Aorta (tissue), 5 donors: ENCODE data around the gene CFAP46. TPM values are rescaled to one million over a fixed set of nuclear protein-coding genes. Genes with fewer than 3 reads are reported as not detected.
A peak's percentile ranks its signal among the peaks of the same experiment; 100 is the strongest.

Experiments used
- ATAC-seq: fragments of 200-7000 bp; cut with Tn5 transposase; one replicate; pipeline ENCODE4 v1.9.1; 2022; ENCODE audit warnings: moderate library complexity; ENCODE audit not compliant: low FRiP score
- DNase-seq, 2 donors: peaks; one replicate each; pipeline ENCODE4 v3.0.0-alpha.2; 2020
- H3K27ac ChIP-seq, 2 donors: one replicate each; pipeline ENCODE4 v1.5.1; 2013; ENCODE audit warnings: low read length in 2 of 2, mild to moderate bottlenecking in 2 of 2, moderate library complexity in 2 of 2, control low read depth in 1 of 2, inconsistent platforms in 1 of 2, low read depth in 1 of 2
- H3K27me3 ChIP-seq, 2 donors: one replicate each; pipeline ENCODE4 v1.6.1; 2013; ENCODE audit warnings: control low read depth in 1 of 2, low read length in 1 of 2, mild to moderate bottlenecking in 1 of 2, moderate library complexity in 1 of 2; ENCODE audit not compliant: insufficient read depth in 2 of 2, control insufficient read depth in 1 of 2
- H3K36me3 ChIP-seq, 2 donors: one replicate each; pipeline ENCODE4 v1.6.1; 2013; ENCODE audit warnings: control low read depth in 1 of 2, low read length in 1 of 2, mild to moderate bottlenecking in 1 of 2; ENCODE audit not compliant: insufficient read depth in 2 of 2, control insufficient read depth in 1 of 2
- H3K4me1 ChIP-seq, 2 donors: one replicate each; pipeline ENCODE4 v1.6.1; 2013; ENCODE audit warnings: low read length in 2 of 2, control low read depth in 1 of 2, mild to moderate bottlenecking in 1 of 2, moderate library complexity in 1 of 2; ENCODE audit not compliant: insufficient read depth in 2 of 2, control insufficient read depth in 1 of 2
- H3K4me3 ChIP-seq, 2 donors: one replicate each; pipeline ENCODE4 v1.5.1; 2013; ENCODE audit warnings: low read length in 2 of 2, control low read depth in 1 of 2, mild to moderate bottlenecking in 1 of 2
- H3K9me3 ChIP-seq: one replicate; pipeline ENCODE4 v1.6.1; 2013; ENCODE audit warnings: mild to moderate bottlenecking, low read length; ENCODE audit not compliant: control insufficient read depth
- WGBS, 2 donors: extraction: QIAGEN DNeasy Blood & Tissue Kit; methylation state at CpG; one replicate each; pipeline ENCODE4 v1.1.7; 2013; 5-methylcytosine and 5-hydroxymethylcytosine counted together
- intact Hi-C, 2 donors: fragments of 100-400 bp; cut with DNase I; formaldehyde crosslinking; loops; one replicate each; pipeline versions ENCODE4 v1.14.2 to v1.15.0; 2022
- polyA plus RNA-seq, 2 donors: library from polyadenylated mRNA; stranded (reverse); fragments of 200-250 nt; gene quantifications; one replicate each; pipeline ENCODE4 v1.2.3, GENCODE V29; 2013
- total RNA-seq, 2 donors: library from RNA; stranded (reverse); fragmentation: NEBNext Ultra II Directional; extraction: Animal tissue kit (Norgen Biotek cat#: 25700); gene quantifications; one replicate each; pipeline ENCODE4 v1.2.1, GENCODE V29; 2021
- donor health status: healthy with polysubstance abuse.
- donor health status: Bipolar disorder and iron deficiency.
- donor health status: DM: no; HTN: no; CAD: no.
- donor health status: DM: no; HTN: no; CAD: no.
- donor health status: DM: yes; HTN: yes; CAD: no.

CFAP46 gene
- total and polyA plus RNA-seq, 4 donors, result 0.42 TPM; not detected in 3

DNA sequence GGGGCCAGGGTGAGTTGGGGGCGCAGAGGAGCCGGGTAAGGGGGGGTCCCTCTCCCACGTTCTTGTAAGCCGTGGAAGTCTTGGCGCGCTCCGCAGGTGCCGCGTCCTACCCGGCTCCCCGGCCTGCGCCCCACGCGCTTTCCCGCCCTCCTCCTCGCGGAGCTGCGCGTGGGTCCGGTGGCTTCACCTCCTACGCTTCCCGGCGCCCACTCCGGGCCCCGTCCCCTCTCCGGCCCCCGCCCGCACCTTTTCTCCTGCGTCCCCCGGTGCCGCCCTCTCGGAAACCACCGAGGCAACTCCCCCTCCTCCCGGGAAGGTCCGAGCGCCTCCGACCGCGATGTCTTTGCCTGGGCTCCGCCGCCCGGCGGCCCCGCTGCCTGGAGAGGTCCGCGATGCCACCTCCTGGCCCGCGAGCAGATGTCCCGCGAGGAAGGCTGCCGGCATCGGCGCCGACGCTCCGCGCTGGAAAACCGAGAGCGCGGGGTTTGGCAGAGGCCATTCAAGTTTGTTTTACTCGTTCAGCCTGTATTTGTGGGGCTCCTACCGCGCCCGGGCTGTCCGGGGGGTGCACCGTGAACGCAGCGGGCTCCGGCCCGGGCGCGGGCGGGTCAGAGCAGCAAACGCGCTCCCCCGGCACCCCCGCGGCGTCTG, 154.1 kb downstream of the CFAP46 start:
- DNase-seq (no peak), ATAC-seq (no peak)
- intact Hi-C loops, result no loop called here
- Histone ChIP-seq H3K4me3 (no peak overlapping the region), H3K36me3 (no peaks in the 10 kb centered on the region), H3K27me3 (peaks cover 0 to 4% of the 10 kb centered on the region in 2 donors), H3K4me1 (no peaks in the 10 kb centered on the region), H3K9me3 (no peaks in the 10 kb centered on the region), H3K27ac (no peak overlapping the region)
- WGBS, 2 donors, result 1 to 2% methylated on average over 60 to 79 of the region's 79 CpGs

- peaks cover 2% of the 10 kb centered on the region for H3K9me3 ChIP-seq
- H3K36me3 ChIP-seq, result peaks cover 0 to 3% of the 10 kb centered on the region in 2 donors
- H3K27me3 ChIP-seq, result peaks cover 0 to 4% of the 10 kb centered on the region in 2 donors
- DNase-seq, result no peak
- H3K27ac ChIP-seq, result no peak overlapping the region
- WGBS, 2 donors, result 2% methylated on average over 32 to 80 of the region's 80 CpGs
- no peaks in the 10 kb centered on the region for H3K4me1 ChIP-seq
- intact Hi-C loops, result no loop called here
- no peak overlapping the region for H3K4me3 ChIP-seq
- no peak for ATAC-seq
These were observed 154.7 kb downstream of the CFAP46 start for GRCh38 chr10:132787495-132788179.

DNA sequence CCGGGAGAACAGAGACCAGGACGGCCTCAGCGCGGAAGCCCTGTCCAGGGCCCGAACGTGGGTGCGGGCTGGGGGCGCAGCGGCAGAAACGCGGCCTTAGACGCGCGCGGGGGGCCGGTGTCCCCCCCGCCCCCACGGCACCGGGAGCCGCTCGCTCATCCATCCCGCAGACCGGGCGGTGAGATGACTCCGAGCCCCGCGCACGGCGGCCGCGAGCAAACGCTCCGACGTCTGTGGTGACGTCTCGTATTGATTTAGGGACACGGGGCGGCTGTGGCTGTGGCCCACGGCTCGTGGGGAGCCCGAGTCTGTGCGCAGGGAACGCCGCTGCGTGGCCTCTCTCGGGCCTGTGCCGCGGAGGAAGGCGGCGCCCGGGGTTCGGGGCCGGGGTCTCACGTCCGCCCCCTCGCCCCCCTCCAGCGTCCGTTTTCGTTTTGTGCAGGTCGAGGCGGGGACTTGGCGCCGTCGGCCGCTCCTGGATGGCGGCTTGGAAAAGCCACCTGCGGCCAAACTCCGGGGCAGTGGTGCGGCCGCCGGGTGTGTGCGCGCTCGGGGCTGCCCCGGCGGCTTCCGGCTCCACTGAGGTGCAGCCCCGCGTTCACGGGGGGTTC, 155.4 kb downstream of the CFAP46 start:
- 1 to 2% methylated on average over 65 to 80 of the region's 80 CpGs for WGBS, 2 donors
- H3K9me3 ChIP-seq, result peaks cover 3% of the 10 kb centered on the region
- DNase-seq (no peak), ATAC-seq (no peak)
- no peak overlapping the region for H3K4me3 ChIP-seq
- intact Hi-C loops, result no loop called here
- no peaks in the 10 kb centered on the region for H3K4me1 ChIP-seq
- H3K36me3 ChIP-seq, result peaks cover 2 to 9% of the 10 kb centered on the region in 2 donors
- H3K27me3 ChIP-seq, result peaks cover 0 to 4% of the 10 kb centered on the region in 2 donors
- no peak overlapping the region for H3K27ac ChIP-seq

- Histone ChIP-seq H3K27me3 (peaks cover 0 to 4% of the 10 kb centered on the region in 2 donors), H3K4me1 (no peaks in the 10 kb centered on the region), H3K36me3 (peaks cover 7 to 12% of the 10 kb centered on the region in 2 donors), H3K27ac (no peak overlapping the region), H3K9me3 (peaks cover 7% of the 10 kb centered on the region), H3K4me3 (no peak overlapping the region)
- WGBS, 2 donors, result 1 to 5% methylated on average over 36 to 58 of the region's 58 CpGs
- no peak for ATAC-seq
- intact Hi-C loops, result no loop called here
- no peak for DNase-seq
These were observed 155.9 kb downstream of the CFAP46 start for GRCh38 chr10:132786476-132786883.

DNA sequence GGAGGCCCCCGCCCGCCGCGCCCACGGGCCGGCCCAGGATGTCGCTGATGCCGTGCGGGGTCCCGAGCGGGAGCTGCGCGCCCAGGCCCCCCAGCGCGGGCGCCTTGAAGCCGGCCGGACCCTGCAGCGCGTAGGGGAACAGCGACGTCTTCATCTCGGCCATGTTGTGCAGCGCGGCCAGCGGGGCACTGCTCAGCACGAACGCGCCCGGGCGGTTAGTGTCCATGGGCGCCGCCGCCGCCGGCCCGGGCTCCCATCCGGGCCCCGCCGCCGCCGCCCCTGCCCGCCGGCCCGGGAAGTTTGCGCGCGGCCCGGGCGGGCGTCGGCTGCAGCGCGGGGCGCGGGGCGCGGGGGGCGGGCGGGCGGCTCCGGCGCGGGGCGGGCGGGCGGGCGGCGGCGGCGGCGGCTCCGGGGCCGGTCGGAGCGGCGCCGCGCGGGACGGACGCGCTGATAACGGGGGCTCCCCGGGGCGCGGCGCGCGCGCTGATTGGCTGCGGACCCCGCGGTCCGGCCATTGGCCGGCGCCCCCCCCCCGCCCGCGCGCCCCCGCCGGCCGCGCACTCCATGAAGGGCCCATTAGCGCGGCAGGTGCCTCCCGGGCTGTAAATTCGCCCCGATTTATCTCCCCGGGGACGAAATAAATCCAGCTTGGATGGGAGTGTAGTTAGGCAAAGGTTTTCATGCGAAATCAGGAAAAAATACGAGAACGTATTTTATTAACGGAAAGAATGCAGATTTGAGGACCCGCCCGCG, 156.5 kb downstream of the CFAP46 start, which contains the start of gene NKX6-2:
NKX6-2 (minus strand) TSS at position 425 of the 753 bp plus-strand sequence; CDS start at position 226, 199 bp downstream.
- intact Hi-C loops, result no loop called here
- Histone ChIP-seq H3K9me3 (peaks cover 7% of the 10 kb centered on the region), H3K27ac (no peak within 1 kb of the TSS), H3K4me1 (no peaks in the 10 kb centered on the region), H3K27me3 (peaks cover 0 to 4% of the 10 kb centered on the region in 2 donors), H3K4me3 (no peak within 1 kb of the TSS), H3K36me3 (peaks cover 7 to 12% of the 10 kb centered on the region in 2 donors)
- no peak for ATAC-seq
- 1 to 2% methylated on average over 38 to 119 of the region's 119 CpGs for WGBS, 2 donors
- no peak for DNase-seq

GRCh38 chr10:132784866-132785722, 157.3 kb downstream of the CFAP46 start:
- H3K9me3 ChIP-seq, result peaks cover 9% of the 10 kb centered on the region
- peaks cover 10 to 12% of the 10 kb centered on the region in 2 donors for H3K36me3 ChIP-seq
- H3K4me3 ChIP-seq, result peak overlapping the region in 1 of 2 donors; percentile 6
- no peak overlapping the region for H3K27ac ChIP-seq
- intact Hi-C loops, result no loop called here
- peaks cover 0 to 4% of the 10 kb centered on the region in 2 donors for H3K27me3 ChIP-seq
- H3K4me1 ChIP-seq, result no peaks in the 10 kb centered on the region
- WGBS, 2 donors, result 4 to 7% methylated on average over 83 to 111 of the region's 111 CpGs
- DNase-seq (no peak), ATAC-seq (no peak)

- DNase-seq, result no peak
- Histone ChIP-seq H3K27ac (no peak overlapping the region), H3K27me3 (peaks cover 0 to 4% of the 10 kb centered on the region in 2 donors), H3K4me3 (peak overlapping the region in 1 of 2 donors; percentile 6), H3K4me1 (no peaks in the 10 kb centered on the region), H3K9me3 (peaks cover 9% of the 10 kb centered on the region), H3K36me3 (peaks cover 12 to 16% of the 10 kb centered on the region in 2 donors)
- intact Hi-C loops, result no loop called here
- WGBS, 2 donors, result 31 to 34% methylated on average over 96 to 106 of the region's 106 CpGs
- ATAC-seq, result no peak
These were observed 158.2 kb downstream of the CFAP46 start for GRCh38 chr10:132783940-132784865.
